GM19467 (cell line): ENCODE data around the gene TNRC6B.
"Not testable (repeated sequence)": the region's sequence is repeated elsewhere in the genome, so short reads cannot be mapped to it uniquely, and the experiment has no call there.

Experiments used
- ATAC-seq: cut with Tn5 transposase; IDR thresholded peaks from one replicate; pipeline ENCODE4 v1.9.1; 2021; ENCODE audit warnings: mild to moderate bottlenecking, moderate library complexity; ENCODE audit not compliant: unreplicated experiment

The TNRC6B gene

DNA sequence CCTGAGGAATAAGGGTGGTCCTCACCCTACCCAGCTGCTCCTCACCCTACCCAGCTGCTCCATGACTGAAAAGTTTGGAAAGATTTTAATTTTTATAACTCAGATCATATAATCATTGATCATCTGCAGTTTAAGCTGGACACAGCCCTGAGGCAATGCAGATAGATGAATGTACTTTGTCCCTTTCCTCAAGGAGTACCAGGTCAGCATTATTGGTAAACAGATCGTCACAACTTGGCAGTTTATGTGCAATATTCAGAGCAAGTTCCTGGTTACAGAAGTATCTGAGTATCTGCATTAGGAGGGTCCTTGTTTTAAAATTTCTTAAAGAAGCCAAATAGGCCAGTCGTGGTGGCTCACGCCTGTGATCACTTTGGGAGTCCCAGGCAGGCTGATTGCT is 3.6 kb downstream of the TNRC6B start:
- no peak for ATAC-seq

DNA sequence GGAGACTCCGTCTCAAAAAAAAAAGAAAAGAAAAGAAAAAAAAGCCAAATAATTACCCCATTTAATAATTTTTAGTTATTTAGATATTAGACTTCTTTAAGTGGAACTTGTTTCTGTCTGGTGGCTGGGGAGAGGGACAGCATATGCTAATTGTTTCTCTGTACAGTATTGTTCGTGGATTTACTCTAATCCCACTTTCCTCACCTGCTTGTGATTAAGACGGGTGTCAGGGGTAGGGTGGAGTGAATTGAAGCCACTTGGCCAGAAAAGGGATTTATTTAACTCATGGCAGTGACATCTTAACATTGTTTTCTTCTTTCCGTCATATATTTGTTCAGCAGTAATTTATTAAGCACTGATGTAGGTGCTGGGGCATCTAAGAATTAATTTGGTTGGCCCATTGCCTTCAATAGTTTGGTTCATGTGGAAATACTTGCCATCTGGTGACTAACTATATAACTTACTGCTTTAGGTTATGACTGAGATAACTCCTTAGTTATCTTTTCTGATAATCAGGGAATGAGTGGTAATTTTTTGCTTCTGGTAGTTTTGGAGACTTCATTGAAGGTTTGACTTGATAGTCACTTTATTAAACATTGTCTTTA is 4.6 kb downstream of the TNRC6B start:
- ATAC-seq = no peak

DNA sequence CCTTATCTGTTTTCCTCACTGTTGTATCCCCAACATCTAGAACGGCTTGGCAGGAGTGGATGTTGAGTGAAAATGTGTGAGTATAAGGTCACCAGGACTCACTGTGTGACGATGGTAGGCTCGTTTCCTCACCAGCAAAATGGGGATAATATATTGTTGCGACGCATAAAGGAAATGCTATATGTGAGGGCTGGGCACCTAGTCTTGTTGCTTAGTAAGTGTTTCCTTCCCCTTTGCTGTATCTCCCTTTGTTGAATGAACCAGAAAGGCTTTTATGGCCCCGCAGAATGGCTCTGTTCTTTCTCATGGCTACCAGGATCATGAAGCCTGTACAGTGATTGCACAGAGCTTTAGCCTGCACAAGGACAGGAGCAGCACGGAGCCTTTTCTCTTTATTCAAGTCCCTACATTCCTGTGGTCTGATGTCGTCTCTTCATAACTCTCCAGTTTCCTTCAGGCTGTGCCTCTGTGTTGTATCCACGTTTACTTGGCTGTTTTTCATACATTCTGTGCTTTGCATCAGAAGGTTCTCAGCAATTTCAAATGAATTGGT is 5.4 kb downstream of the TNRC6B start:
- ATAC-seq = no peak

DNA sequence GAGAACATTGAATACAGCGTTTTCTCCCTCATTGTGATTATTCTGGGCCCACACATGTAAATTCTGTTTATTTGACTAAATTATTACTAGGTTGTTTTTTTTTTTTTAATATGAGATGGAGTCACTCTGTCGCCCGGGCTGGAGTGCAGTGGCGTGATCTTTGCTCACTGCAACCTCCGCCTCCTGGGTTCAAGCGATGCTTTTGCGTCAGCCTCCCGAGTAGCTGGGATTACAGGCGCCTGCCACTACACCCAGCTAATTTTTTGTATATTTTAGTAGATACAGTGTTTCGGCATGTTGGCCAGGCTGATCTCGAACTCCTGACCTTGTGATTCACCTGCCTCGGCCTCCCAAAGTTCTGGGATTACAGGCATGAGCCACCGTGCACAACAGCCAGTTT is 5.9 kb downstream of the TNRC6B start:
- not testable (repeated sequence) for ATAC-seq

DNA sequence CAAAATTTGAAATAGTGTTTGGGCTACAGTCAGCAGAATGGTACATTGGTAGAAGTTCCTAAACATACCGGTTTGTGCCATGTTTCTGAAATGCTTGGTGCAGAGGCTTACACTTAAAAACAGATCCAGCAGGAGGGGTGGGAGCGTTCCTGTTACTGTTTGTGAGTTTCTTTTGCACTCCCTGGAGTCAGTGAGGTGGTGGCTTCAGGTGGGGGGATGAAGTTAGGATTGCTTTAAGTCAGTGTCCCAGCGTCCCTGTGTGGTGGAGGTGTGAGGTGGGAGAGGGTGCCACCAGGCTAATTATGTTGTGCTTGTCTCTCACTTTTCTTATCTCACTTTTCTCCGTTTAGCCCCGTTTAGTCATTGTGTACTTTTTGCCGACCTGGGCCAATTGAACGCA is 9.7 kb downstream of the TNRC6B start:
- ATAC-seq = no peak

DNA sequence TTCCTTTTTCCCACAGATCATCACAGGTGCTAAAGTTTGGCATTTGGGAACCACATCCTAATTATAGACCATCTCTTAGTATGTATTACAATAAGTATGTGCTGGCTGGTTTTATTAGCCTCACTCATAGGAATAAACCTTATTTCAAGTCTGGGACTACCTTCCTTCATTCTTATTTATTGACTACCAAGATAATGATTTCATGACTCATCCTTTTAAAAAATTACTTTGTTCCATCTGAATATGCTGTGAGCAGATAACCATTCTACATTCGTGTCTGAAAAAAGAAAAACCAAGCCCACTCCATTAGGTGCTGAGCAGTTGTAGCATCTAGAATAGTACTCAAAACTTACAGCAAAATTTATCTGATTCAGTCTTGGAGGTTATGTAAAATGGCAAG is 12.3 kb downstream of the TNRC6B start:
- ATAC-seq = no peak

DNA sequence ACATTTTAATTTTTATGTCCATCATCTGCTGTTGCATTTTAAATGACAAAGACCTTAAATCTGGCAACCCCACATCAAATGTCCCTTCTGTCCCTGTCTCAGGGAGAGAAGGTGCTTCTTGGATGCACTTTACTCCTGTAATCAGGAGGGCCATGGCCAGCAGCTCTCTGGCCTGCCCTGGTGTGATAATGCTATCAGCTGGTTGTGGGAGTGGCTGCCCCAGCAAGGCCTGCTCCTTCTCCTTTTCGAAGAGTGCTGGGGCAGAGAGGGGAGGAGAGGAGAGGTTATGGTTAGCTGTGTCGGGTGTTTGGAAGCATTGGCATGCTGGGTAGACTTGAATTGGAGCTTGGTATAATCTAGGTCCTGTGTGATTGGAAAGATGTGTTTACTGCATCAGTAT is 12.8 kb downstream of the TNRC6B start:
- no peak for ATAC-seq

DNA sequence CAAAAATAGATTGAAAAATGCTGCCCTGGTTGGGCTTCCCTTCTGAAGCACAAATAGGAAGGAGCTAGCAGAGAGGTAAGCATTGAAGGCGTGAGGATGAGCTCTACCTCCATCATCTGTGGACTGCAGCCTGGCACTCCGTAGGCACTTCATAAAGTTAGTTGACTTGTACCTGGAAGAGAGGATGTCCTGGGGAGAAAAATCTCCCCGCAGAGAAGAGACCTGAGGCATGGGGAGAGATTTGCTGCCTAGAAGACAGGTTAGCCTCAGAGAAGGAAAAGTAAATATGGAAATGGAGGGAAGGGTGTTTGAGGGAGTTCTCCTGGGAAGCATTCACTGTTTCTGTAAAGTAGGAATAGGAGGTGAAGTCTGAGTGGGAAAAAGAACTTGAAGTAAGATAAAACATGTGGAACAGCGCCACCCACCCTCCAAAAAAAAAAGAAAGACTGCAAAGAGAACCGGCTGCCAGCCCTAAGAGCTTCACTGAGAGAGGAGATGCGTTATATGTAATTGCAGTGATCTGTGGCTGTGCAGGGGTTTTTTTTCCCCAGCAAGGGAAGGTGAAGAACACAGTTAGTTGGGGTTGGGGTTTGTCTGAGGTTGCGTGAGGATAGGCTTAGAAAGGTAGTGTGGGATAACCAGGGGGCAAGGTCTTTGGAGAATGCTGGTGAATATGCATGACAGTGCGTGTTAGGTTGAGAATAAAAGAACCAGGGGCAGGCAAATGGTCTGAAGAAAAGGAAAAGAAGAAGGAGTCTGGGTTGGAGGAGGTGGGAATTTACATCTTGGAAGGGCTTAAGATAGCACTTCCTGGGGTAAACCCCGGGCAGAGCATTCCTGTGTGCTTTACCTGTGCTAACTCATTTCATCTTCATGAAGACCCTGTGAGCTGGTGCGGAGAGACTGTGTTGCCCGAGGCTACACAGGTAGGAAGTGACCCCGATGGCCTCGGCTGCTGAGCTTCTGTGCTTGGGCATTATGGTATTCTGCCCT is 16.0 kb downstream of the TNRC6B start:
- no peak for ATAC-seq

DNA sequence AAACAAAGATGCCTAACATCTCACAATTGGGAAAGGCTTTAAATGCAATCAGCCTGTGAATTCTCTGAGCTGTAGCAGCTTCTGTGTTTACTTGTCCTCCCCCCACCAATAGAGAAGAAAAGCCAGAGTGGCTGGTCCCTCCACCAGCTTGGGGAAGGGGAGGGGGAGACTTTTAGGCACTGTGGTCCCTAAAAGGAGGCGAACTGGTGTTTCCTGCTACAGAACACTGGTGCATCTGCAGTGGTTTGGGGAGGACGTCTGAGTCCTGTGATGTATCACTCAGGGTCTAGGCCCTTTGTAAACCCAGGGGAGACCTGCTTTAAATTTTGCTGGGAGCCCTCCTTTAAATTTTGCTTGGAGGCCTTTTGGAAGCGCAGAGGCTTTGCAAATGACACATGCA is 16.9 kb downstream of the TNRC6B start:
- no peak for ATAC-seq

DNA sequence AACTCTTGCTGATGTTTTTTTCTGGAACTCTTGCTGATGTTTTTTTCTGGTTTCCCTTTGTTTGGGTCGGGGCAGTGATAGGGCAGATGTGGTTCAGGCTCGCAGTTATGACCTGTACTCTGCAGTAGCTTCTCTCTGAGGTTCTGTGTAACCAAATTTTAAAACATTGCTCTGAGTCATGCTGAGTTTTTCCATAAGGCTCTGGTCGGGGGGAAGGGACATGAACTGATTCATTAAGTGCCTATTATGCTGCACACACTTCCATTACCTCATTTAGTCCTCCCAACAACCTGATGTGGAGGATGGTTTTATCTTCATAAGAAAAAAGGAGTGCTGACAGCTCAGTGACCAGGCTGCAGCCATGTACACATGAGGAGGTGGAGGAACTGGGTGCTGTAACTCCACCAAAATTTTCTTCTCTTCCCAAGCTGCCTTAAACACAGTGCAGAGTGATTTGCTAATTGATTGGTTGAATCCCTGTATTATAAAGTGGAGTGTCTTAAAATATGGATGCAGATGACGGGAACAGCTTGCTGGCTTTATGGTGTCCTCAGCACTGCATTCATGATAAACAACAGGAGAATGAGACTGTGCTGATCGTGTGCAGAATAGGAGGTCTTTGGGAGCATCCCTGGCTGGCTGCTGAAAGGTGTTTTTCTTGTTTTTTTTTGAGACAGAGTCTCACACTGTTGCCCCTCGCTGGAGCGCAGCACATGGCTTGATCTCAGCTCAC is 19.1 kb downstream of the TNRC6B start:
- no peak for ATAC-seq

DNA sequence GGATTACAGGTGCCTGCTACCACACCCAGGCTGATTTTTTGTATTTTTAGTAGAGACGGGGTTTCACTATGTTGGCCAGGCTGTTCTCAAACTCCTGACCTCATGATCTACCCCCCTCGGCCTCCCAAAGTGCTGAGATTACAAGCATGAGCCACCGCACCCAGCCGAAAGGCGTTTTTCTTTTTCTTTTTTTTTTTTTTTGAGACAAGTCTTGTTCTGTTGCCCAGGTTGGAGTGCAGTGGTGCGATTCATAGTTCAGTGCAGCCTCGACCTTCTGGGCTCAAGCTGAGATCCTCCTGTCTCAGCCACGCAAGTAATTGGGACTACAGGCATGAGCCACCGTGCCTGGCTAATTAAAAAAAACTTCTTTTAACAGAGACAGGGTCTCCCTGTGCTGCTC is 19.7 kb downstream of the TNRC6B start:
- not testable (repeated sequence) for ATAC-seq

DNA sequence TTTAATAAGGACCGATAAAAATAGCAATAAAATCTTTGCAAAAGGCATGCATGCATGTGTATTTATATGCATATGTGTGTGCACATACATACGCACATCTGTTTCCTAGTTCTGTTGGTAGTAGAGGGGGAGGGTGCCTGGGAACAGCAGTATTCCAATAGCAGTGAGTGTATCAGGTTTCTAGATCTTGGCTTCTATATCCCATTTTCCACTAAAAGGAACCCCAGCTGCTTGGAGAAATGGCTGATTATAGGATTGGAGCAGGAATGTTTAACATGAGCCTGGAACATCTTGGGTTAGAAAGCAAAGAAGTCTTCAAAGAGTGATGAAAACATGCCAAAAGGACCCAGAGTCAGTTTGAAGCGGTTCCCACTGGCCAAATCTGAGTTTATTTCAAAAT is 21.0 kb downstream of the TNRC6B start:
- no peak for ATAC-seq

DNA sequence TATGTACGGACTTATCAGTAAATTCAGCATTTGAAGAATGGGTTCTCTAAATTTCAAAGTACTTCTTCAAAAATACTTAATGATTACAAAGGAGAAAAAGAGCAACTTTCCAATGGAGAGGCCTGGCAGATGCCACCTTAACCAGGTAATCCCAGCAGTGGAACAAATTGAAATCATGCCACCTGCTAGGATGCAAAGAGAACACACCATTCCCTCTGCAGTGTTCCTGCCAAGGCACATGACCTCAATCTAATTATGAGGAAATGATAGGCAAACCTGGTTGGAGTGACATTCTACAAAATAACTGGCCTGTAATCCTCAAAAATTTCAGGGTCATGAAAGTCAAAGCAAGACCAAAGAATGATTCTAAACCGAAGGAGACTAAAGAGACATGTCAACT is 21.5 kb downstream of the TNRC6B start:
- ATAC-seq = no peak

DNA sequence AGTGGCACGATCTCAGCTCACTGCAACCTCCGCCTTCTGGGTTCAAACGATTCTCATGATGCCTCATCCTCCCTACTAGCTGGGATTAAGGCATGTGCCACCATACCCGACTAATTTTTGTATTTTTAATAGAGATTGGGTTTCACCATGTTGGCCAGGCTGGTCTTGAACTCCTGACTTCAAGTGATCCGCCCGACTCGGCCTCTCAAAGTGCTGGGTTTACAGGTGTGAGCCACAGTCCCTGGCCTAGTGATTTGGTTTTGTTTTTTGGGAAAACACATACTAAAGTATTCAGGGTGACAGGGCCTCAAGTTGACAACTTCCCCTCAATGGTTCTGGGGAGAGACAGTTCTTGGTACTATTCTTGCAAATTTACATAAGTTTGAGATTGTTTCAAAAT is 22.1 kb downstream of the TNRC6B start:
- ATAC-seq = no peak

DNA sequence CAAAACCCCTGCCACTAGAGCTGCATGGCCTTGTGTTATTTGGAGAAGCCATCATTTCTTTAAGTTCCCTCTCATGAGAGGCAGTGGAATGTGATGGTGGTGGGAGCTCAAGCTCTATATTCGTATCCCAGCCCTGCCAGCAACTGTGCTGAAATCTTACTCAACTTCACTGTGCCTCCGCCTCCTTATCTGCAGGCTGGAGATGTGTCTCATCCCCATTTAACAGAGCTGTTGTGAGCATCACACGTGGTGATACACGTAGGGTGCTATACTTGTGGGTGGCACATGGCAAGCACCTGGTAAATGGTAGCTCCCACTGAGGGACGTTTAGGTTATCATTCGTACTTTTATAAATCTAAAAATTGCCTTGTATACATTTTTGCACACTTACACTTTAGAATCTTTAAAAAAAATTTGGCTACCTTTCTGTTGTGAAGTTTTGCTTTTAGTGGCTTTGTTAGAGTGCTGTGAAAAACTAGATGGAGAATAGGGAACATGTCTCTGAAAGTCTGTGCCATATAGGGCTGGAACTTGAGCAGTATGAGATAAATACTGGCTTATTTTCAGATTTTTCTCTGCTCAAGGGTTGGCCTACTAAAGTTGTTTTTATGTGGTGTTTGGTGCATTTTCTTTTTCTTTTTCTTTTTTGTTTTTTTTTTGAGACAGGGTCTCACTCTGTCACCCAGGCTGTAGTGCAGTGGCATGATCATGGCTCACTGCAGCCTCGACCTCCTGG is 23.2 kb downstream of the TNRC6B start:
- no peak for ATAC-seq

DNA sequence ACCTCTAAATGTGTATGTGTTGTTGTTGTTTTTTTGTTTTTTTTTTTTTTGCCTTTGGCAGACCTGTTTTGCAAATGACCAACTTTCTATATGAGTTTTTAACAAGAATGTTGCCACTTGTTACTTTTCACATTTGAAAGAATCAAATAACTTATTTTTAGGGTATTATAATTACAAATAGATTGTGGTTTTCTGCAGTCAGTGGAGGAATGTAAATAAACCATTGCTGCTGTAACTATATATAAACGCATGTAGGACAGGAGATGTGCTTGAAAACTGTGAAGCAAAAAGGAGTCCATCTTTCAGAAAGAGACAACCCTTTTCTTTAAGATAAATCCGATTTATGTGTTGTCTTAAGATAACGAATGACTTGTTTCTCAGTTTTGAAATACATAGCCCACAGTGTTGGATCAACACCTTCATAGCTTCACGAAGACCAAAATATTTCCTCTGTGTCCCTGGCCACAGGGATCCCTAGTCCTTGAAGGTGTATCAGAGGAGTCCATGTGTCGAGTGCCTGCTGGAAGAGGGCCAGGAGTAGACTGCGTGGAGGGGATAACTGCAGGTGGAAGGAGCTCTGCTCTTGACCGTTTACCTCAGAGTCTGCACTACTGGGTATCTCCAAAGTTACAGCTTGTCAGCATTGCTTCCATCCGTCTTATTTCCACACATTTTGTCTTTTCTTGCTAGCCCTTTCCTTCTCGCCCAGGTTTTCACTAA is 24.7 kb downstream of the TNRC6B start:
- ATAC-seq = no peak

DNA sequence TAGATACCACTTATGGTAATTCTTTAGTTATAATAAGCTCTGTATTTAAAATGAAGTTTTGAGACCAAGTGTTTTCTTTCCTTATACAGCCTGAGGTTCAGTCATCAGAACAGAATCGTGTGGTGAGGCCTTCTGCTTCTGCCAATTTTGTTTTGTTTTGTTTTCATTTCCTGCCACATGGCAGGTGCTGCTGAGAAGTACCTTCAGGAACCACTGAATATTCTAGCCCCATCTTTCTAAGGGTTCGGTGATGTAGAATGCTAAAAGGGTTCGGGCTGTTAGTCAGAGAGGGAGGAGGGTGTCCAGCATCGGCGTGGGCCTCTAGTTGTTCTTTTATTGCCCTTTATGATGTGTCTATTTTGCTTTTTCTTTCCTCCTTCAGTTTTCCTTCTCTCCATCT is 25.8 kb downstream of the TNRC6B start:
- ATAC-seq = no peak

DNA sequence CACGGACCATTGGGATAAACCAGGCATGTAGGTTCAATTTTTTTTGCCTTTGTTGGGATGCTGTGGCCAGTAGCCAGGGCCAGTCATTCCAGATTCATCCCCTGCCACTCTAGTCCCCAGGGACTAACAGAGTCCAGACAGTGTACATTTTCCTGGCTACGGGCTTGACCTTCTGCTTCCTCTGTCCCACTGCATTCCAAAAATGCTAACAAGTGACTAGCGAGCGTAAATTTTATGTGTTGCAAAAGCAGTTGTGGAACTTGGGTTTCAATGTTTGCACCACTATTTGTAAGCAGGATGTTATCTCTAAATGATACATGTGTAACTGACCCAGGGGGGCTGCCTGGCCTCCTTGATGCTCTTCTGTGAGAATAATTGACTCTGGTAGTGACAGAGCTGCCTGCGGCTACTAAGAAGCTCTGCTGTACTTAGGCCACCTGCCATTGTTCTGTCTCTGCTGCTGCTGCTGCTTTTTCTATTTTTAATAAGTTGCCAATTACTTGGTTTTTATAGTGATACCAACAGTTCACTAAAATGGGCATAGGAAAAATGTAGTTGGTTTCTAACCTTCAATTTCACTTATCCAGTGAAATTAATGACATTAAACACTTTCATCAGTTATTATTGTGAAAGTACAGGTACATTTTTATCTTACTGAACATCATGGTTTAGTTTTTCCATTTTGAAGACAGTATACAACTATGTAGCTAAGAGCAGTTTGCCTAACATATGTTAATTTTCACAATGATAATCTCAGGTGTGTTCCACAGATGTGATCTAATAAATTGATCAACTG is 26.8 kb downstream of the TNRC6B start:
- ATAC-seq = no peak

DNA sequence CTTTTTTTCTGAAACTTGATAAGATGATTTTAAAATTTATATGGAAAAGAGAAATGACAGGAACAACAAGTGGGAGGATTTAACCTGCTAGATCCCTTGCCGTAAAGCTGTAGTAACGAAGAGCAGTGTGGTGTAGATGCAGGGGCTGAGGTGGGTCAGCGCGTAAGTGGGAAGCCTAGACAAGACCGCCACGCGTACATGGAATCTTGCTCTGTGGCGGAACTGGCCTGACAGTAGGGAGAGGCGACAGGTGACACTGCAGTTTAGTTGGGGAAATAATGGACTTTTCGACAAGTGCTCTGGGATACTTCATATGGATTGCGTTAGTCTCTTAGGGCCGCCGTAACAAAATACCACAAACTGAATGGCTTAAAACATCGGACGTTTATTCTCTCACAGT is 28.8 kb downstream of the TNRC6B start:
- no peak for ATAC-seq
